NCI-H2227 treated with DMSO at 0.1 percent for 48 hours (cell line): ENCODE measurements around the gene SPIRE1.
"Not testable (repeated sequence)": the region's sequence is repeated elsewhere in the genome, so short reads cannot be mapped to it uniquely, and the experiment has no call there.

Experiments used
- DNase-seq: peaks from one replicate; lab custom pipeline; 2025; lab: John Stamatoyannopoulos, UW

SPIRE1 gene

GRCh38 chr18:12410747-12411146, 247.2 kb downstream of the SPIRE1 start:
- not testable (repeated sequence) for DNase-seq

GRCh38 chr18:12410081-12410481, 247.8 kb downstream of the SPIRE1 start:
- no peak for DNase-seq

GRCh38 chr18:12409469-12409868, 248.4 kb downstream of the SPIRE1 start:
- DNase-seq: no peak

- DNase-seq: no peak
Measured at GRCh38 chr18:12408247-12408869, 249.5 kb downstream of the SPIRE1 start.

GRCh38 chr18:12406371-12407111, 251.4 kb downstream of the SPIRE1 start:
- DNase-seq: no peak

GRCh38 chr18:12405066-12405465, 252.8 kb downstream of the SPIRE1 start:
- no peak for DNase-seq

- DNase-seq: no peak
Measured at GRCh38 chr18:12403601-12404506, 254.1 kb downstream of the SPIRE1 start.

- no peak for DNase-seq
Measured at GRCh38 chr18:12401881-12402280, 256.0 kb downstream of the SPIRE1 start.

- DNase-seq: no peak
Measured at GRCh38 chr18:12399231-12399630, 258.7 kb downstream of the SPIRE1 start.

GRCh38 chr18:12398625-12399024, 259.3 kb downstream of the SPIRE1 start:
- no peak for DNase-seq

GRCh38 chr18:12397793-12398192, 260.1 kb downstream of the SPIRE1 start:
- DNase-seq: no peak

GRCh38 chr18:12397254-12397653, 260.7 kb downstream of the SPIRE1 start:
- DNase-seq: no peak
